PC-9 (cell line): ENCODE measurements around the gene KCNQ5.

ENCODE experiments used
- CTCF ChIP-seq: fragments of 200-600 bp; sonication (generic); conservative IDR thresholded peaks from 2 replicates; pipeline ENCODE4 v1.6.1; 2017; ENCODE audit warnings: mixed run types, antibody characterized with exemption, mild to moderate bottlenecking, moderate library complexity
- EZH2 ChIP-seq: fragments of 200-600 bp; sonication (generic); IDR thresholded peaks from 2 replicates; pipeline ENCODE4 v1.8.0; 2017; ENCODE audit warnings: antibody characterized with exemption, low read depth

GRCh38 chr6:73043446-73043845, 421.6 kb downstream of the KCNQ5 start:
- no peak for TF ChIP-seq CTCF
- TF ChIP-seq EZH2, result no peak
